Endometrial microvascular endothelial cells (primary cell): Measurements from ENCODE around the gene ADAMTS2. TPM values are rescaled to one million over a fixed set of nuclear protein-coding genes. Genes with fewer than 3 reads are reported as not detected.

Experiments used
- in situ Hi-C: cut with HindIII; loops from 2 replicates; pipeline ENCODE4 v1.10.0; 2017; ENCODE audit warnings: low sequenced_read_pairs, low pct_unique_long_range_greater_than_20kb; ENCODE audit errors: inconsistent ontology term
- total RNA-seq: library from RNA; depleted of rRNA; stranded (reverse); fragments of >200 nt; gene quantifications from one replicate; pipeline ENCODE4 v1.2.3, GENCODE V29; 2015; ENCODE audit errors: inconsistent ontology term

The ADAMTS2 gene
- total RNA-seq, 1 donor from 2014 or later = 2.0 TPM

DNA sequence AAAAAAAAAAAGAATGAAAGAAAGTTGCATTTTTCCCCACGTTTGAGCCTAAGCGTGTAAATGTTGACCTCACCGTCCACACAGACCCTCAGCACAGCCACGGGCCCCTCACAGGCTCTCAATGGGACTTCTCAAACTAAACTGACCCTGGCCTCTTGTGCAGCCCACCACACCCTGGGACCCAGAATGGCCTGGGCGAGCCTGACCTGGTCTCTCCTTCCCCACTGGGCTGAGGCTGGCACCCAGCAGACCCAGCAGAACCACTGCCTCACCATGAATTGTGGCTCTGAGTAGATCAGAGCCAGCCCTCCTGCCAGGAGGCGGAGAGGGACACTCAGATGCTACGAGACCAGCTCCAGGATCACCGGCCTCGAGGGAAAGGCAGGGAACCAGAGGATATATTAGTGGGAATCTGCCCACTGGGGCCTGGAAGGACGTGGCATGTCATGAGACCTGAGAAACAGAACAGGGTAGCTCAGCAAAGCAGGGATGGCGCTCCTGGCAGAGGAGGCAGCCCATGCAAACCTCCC, 160.7 kb downstream of the ADAMTS2 start:
- in situ Hi-C loops = no loop called here

- in situ Hi-C loops = no loop called here
Observed at GRCh38 chr5:179183481-179183880, 161.8 kb downstream of the ADAMTS2 start.

GRCh38 chr5:179182601-179183000, 162.7 kb downstream of the ADAMTS2 start:
- in situ Hi-C loops = no loop called here

DNA sequence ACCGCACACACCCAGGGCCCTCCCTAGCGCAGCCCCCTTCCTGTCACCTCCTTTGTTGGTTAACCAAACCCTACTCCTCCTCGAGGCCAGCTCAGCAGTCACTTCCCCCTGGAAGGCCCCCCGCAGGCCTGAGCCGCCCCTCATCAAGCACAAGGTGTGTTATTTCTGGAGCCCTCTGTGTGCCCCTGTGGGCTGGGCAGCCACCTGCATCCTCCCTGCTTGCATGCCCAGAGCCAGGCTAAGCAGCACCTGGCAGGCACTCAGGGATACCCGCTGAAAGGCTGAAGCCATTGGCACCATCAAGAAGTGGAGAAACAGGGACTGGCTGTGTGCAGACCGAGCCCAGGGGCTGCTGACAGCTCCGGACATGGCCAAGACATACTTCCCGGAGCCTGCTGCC, 163.3 kb downstream of the ADAMTS2 start:
- in situ Hi-C loops = no loop called here

GRCh38 chr5:179180921-179181645, 164.2 kb downstream of the ADAMTS2 start:
- in situ Hi-C loops = no loop called here

DNA sequence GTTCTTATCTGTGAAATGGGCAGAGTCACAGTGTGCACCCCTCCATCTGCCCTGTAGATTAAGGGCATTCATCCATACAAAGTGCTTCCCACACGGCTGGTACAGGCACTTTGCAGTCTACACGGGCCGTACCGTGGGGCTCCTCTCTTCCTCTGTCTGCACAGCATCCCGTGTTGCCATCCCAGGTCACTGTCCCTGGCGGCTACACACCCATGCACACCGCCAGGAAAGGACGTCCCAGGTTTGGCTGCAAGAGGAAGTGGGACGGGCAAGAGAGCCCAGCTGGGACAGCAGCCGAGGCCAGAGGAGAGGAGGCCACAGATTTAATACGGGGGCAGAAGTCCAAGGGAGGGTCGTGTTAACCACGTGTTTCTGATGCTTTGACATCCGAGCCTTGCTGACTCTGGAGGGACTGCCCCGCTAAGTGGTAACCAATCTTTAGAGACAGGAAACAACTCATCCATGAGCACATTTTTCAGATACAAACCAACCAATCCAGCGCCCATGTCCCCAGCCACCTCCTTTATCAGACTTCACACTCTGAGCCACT, 165.1 kb downstream of the ADAMTS2 start:
- in situ Hi-C loops = no loop called here

DNA sequence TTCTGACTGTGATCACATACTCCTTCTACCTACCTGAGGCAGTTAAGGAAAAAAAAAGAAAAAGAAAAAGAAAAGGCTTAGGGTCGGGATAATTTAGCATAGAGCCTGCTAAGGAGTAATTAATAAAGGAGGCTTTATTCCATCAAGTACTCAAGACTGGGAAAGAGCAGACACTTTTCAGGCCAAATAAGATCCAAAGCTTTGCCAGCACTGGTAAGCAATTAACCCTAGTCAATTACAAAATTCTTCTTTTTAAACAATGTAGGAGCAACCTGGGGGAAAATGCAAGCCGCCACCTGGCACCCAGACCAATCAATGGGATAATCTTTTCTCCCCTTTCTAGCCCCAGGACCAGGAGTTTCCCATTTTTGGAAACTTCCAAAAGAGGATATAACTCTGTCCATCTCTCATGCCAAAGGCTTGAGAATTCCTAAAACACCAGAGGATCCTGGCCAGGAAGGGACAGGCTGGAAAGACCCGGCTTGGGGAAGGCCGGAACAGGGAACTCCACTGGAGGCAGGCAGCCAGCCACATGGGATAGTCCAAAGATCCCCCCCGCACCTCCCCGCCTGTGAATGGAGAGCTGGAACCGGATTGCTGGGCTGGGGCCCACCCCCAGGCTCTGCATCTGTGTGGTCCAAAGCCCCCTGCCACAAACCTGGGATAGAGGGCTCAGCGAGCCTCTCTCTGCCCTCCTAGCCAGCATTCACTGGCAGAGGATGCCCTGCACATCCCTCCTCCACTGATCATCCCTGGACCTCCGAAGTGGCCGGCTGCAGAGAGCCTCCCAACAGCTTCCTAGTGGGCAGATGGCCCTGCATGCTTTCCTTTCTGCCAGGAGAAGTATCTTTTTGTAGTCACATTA, 167.3 kb downstream of the ADAMTS2 start:
- in situ Hi-C loops = no loop called here

DNA sequence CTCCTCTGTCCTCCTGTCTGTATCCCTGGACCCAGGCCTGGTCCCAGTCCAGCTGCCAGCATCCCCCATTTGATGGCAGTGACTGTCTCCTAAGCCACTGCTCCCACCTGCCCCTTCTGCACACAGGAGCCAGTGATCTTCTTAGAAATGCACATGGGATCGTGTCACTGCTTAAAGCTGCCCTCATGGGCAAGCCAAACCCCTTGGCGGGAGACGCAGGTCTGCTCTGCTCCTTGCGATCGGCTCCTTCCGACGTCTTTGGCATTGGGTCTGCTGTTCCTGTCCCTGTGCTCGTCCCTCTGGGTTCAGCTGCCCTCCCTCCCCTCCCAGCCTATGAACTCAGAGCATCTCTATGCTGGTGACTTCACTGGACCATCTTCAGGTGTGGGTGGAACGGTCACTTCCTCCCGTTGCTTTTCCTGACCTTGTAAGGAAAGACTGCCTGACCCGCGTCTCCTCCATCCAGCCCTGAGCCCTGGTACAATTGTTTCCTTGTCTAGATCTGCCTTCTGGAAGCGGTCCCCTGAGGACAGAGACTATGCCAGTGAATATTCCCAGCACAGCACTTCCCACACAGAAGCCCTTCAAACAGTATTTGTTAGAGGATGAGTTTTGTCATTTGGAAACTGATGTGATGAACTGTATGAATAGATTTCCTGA, 168.6 kb downstream of the ADAMTS2 start:
- in situ Hi-C loops = no loop called here

GRCh38 chr5:179176166-179176565, 169.1 kb downstream of the ADAMTS2 start:
- in situ Hi-C loops = no loop called here

- in situ Hi-C loops = no loop called here
Observed at GRCh38 chr5:179171816-179172745, 173.2 kb downstream of the ADAMTS2 start.

DNA sequence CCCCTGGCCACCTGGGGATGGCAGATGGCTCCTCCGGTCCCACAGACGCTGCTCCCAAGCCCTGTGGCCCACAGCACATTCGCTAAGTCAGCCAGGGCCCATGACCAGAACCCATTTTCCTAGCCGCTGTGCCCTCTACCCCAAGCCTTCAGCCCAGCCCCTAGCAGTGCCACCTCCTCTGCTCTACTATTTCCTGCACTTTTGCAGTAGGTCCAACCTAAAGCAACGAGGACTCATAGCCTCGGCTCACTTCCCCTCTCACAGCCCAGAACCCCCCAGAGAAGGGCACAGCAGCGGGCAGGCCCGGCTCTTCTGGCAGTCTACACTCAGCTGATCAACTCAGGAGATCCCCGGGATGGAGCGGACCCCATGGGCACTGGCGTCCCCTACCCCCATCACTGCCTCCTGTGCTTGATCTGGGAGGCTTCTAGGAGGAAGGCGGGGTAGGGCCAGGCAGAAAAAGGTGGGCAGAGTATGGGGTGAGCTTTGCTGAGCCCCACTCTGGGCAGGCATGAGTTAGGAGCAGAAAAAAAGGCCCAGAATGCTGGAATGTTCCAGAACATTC, 173.9 kb downstream of the ADAMTS2 start:
- in situ Hi-C loops = no loop called here

DNA sequence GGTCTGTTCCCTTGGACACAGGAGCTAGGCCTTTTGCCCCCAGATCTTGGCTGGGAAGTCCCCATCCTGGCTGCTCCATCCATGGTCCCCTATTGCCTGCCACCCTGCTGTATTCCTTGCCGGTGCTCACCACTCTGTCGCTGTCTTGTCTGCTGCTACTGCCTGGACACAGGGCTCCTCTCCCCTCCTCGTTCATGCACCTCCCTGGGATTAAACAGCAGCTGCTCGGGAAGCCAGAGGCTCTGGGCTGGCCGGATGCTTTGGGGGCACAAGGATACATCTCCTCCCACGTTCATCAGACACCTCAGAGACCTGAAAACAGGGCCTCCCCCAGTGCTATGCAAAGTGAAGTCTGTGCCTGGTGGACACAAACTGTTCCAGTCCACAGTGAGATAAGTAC, 174.7 kb downstream of the ADAMTS2 start:
- in situ Hi-C loops = no loop called here

DNA sequence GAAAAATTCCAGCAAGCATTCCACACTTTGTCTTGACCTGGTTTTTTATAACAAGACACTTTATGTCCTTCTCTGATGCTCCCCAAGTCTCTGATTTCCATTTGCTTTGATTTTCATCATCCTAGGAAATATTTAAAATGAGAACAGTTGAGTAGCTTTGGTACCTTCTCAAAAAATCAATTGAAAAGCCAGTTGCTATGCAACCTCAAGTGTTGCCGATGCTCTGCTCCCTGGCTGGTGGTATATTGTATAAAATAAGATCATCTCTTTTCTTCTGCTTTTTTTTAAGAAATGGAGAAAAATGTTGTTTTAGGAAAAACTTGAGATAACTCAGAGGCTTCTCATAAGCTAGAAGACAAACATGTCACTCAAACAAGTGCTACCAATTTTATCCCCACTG, 175.4 kb downstream of the ADAMTS2 start:
- in situ Hi-C loops = no loop called here

GRCh38 chr5:179168664-179169063, 176.6 kb downstream of the ADAMTS2 start:
- in situ Hi-C loops = no loop called here

GRCh38 chr5:179167871-179168451, 177.3 kb downstream of the ADAMTS2 start:
- in situ Hi-C loops = no loop called here

DNA sequence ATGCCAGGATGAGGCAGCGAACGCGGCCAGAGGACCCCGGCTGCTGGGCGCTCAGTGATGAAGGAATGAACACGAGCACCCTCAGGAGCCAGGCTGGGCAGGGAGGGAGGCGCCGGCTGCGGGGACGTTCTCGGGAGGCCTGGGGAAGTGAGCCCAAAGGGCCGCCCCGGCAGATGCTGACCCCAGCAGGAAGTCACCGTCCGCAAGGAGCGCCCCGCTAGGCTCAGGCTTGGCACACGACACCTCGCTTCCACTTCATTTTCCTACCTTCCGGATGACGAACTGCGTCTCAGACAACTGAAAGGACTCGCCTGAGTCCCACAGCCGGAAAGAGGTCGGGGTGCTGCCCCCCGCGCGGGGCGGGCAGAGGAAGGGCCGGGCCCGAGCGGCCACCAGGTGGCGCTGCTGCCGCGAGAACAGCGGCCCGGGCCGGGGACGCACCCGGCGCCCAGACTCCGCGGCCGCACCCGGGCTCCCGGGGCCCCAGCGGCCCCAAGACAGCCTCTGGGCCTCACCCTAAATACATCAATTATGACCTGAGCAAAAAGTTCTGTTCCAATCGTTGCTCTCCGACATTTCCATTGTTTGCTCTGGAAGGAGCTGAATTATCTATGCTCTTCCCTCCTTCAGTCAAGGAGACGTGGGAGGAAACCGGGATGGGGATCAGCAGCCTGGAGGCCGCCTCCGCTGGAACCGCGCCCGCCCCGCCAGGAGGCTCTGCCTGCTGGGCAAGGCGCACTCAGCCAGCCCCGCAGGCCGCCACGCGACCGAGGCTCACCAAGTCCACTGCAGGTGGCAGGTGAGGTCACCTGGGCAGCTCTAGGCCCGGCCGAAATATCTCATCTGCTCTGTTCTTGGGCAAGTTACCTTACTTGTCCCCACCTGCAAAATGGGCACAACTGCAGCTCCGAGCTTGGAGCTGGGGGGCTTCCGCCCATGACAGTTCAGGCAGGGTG, 178.1 kb downstream of the ADAMTS2 start:
- in situ Hi-C loops = no loop called here
